HG03103 (cell line): ENCODE results near the gene PCBP3.

Source experiments
- ATAC-seq: cut with Tn5 transposase; IDR thresholded peaks from one replicate; pipeline ENCODE4 v1.9.1; 2021; ENCODE audit warnings: low read depth; ENCODE audit not compliant: unreplicated experiment

PCBP3 gene

DNA sequence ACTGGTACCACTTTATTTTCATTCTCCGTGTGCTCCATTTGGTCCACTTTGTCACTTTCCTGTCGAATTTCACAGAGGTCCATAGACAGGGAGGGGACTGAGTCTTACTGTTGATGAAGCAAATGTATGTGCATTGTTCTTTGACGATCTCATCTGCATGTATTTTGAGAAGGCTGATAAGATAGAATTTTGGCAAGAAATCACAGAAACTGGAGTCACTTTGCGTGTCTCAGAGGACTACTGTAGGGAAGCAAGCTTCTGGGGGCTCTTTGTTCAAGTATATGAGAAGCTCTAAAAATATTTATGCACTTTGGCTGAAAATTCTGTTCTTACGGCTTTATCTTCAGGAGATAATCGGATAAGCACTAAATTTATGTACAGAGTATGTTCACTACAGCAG lies 78.1 kb downstream of the PCBP3 start:
- ATAC-seq = no peak

DNA sequence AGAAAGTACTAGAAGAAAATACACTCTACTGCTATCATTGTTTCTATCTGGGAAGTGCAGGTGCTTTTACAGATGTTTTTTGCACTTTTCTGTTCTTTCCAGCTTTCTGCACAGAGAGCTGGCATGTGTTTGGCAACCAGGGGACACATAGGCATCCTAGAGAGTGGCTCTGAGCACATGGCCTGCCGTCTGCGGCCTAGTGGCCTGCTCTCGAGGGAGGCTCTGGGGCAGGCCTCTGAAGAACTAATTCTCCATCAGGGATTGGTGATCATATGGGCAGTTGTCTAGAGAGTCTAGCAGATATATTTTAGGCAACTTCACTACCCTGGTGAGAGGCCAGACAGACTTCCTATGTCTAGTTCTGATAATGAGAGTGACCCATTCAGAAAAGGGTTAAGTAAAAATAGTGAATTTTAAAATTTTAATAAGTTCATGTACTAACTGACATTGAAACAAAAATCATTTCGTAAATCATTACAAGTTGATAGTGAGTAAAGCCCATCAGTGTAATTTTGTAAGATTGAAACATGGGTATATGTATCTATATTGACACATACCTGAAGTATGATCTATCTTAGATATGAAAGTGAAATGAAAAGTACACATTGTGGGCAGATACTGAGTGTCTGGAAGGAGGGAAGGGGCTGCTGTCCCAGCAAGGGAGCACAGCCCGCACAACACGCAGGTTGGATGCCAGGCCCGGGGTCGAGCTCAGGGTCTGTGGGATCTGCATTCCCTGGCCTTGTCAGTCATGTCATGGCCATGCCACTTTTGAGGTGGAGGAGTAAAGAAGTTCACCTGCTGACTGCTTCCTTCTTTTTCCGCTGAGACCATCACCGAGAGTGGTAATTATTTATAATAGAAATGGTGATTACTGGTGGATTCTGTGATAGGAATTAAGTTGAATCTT lies 79.8 kb downstream of the PCBP3 start:
- no peak for ATAC-seq

DNA sequence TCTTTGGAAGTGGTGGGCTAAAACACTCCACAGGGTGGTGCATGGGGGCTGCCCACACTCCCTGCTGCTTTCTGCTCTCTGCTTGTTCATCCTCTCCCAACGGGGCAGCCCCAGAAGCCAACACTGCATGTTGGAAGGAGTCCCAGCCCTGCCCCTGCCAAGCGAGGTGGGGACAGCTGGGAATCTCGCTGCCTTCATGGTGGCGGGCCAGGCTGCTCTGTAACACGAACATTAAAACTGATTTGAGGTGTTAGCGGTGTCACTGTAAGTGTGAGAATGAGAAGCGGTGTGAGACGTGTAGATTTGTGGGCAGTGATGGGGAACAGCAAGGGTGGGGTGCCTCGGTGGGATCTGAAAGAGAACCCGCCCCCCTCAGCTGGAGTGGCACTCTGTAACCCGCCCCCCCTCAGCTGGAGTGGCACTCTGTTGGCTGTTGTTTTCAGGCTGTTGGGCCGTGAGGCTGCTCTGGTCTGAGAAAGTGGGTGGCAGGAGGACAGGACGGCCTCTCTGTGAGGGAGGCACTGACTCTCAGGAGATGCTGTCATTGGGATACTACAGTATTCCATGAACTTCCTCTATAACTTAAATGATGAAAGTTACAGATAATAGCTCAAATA lies 80.9 kb downstream of the PCBP3 start:
- ATAC-seq = no peak

DNA sequence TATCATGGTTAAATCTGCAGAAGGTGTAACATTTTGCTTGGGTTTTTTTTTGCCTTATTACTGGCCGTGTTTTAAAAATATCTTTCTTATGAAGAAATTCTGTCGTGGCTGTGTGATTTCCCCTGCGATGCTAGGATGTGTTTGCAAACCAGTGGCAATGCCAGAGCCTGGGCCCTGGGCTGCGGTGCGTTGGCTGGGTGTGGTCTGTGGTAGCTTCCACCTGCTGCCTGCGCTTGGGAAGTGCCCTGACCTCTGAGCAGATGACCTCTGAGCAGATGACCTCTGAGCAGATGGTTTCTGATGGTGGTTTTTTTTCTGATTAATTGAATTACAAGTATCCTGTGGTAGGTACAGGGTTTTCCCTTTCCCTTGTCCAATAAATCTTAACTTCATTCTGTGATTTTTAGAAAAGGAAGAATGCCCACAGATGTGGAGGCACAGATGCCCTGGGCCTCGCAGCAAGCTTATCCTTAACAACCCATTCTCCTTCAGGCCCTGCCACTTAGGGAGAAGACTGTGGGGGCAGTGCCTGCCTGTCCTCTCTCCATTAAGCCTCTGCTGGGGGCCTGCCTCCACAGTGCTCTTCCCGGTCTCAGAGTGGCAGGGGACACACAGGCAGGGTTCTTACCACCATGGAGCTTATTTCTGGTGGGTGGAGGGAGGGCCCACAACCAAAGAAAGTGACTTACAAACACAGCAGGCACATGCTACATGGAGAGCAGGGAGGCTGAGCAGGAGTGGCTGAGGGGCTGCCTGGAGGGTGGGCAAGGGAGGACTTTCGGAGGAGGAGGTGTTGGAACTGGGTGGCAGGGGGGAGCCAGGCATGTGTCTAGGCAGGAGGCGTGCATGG lies 81.7 kb downstream of the PCBP3 start:
- ATAC-seq = no peak

DNA sequence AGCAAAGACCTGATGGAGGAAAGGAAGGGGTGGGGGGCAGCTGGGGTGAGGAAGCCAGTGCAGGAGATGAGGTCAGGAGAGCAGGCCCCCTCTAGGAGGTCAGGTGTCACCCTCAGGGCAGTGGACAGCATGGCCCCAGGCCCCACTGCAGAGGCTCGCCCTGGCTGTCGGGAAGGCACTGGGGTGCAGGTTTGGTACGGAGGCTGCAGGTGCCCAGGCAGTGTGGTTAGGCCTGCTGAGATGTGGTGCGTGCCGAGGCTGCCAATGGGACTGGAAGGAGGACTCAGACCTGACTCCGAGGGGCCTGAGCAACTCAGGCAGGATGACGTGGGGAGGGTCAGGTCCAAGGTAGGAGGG lies 82.3 kb downstream of the PCBP3 start:
- ATAC-seq = no peak

- ATAC-seq = no peak
These were observed 82.9 kb downstream of the PCBP3 start for GRCh38 chr21:45726438-45726837.

- no peak for ATAC-seq
These were observed 83.9 kb downstream of the PCBP3 start for GRCh38 chr21:45727390-45727789.

DNA sequence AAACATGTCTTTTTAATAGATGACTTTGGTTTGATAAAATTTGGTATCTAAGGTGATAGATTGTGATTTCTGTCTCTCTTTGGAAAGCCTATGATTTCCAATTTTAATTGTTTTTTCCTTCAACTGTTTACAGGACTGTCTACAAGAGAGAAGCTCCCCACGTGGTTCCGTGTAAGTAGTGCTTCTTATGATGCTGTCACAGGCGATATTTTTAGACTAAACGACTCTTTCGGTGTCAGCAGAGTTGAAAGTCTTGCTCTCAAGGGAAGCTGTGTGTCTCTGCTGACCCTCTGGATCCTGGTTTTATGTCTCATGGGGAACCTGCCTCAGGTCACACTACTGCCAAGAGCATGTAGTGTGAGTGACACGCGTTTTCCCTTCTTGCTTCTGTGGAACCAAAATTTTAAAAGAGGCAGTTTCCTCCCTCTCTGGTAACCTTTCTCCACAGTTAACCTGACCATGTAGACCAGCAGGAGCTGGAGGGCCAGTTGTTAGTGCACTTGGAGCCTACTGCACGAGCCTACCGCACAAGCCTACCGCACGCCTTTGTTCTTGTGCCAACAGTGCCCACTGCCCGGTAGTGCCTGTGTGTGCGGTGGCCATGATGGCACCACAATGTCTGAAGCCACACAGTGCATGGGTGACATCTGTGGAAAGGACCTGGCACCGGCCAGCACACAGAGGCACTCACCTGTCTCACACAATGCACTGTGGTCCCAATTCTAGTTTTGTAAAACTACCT lies 91.9 kb downstream of the PCBP3 start:
- ATAC-seq = no peak

DNA sequence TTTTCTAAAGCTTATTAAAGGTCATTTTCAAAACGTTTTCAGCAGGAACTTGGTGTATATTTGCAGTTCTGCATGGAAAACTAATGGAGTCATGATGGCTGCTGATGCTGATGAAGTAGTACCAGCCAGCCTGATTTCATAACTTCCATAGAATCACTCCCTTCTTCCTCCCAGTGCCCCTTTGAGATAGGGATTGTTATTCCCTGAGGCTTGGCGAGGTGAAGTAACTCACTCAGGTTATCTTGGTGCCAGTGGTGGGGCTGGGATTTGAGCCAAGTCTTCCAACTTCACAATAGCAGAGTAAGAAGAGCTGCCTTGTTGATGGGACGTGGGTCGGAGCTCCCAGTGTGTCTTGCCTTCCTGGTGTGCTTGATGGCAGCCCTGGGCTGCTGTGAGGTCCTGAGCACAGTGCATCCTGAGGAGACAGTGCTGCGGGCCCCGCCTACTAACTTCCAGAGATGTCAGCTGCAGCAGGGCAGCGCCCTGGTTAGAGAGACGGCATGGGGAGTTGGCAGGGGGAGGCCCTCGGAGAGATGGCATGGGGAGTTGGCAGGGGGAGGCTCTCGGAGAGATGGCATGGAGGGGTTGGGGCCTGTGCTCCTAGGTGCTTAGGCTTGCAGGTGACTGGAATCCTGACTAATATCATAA lies 92.6 kb downstream of the PCBP3 start:
- no peak for ATAC-seq

- ATAC-seq = no peak
These were observed 93.4 kb downstream of the PCBP3 start for GRCh38 chr21:45736690-45737484.

DNA sequence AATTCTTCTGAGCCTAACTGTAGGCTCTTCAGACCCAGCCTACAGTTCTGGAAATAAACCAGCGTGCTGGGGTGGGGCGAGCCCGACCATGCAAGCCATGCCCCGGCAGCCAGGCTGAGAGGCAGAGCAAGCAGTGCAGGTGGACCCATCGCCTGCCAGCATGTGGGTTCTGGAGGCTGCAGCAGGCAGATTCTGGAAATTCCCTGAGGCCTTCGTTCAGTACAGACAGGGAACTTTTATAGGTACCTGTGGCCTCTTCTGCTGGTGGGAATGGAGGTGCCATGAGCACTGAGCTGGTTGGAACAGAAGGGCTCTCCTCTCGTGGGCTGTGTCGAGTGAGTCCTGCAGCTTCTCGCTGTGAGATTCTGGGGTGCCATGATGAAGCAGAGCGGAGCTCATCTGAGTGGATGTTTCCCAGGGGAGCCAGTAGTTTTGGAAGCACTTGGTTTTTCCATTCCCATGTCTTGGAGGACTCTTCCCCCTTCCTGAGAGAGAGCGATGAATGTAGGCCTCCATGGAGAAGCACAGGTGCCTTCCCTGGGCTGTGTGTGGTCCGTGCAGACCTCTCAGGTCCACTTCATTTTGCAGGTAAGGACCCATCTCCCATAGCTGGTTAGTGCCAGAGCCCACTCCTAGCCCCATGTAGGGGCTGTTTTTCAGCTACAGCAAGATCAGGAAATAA lies 94.1 kb downstream of the PCBP3 start:
- ATAC-seq = no peak

DNA sequence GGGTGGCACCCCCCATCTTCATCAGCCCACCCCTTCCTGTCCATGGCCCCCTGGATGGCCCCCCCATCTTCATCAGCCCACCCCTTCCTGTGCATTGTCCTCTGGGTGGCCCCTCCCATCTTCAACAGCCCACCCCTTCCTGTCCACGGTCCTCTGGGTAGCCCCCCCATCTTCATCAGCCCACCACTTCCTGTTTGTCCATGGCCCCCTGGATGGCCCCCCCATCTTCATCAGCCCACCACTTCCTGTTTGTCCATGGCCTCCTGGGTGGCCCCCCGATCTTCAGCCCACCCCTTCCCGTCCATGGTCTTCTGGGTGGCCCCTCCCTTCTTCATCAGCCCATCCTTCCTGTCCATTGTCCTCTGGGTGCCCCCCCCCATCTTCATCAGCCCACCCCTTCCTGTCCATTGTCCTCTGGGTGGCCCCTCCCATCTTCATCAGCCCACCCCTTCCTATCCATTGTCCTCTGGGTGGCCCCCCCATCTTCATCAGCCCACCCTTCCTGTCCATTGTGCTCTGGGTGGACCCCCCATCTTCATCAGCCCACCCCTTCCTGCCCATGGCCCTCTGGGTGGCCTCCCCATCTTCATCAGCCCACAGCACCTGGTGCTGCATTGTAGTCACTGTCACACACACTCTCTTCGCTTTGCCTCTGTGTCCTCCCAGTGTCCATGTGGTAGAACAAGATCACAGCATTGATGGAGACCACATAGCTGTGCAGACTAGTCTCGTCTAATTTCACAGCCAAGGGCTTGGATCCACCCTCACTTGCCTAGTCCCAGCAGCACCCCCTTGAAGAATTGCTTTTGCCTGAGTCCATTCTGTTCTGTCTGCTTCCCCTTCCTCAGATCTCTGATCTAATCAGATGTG lies 95.9 kb downstream of the PCBP3 start:
- no peak for ATAC-seq

DNA sequence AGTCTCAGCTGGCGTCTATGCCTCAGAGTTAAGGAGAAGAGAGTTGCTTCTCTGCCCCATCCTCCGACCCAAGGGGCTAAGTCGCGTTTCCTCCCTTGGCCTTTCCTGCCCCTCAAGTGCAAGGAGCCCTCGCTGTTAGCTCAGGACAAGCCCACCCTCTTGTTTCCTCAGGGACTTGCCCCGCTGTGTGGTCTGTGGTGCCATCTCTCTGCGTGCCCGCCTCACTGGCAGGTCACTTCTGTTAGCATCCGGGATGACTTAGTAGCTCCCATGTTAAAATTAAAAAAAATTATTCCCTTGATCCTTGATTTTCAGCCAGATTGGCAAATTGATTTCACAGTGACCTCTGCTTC lies 96.5 kb downstream of the PCBP3 start:
- ATAC-seq = no peak

- no peak for ATAC-seq
These were observed 97.2 kb downstream of the PCBP3 start for GRCh38 chr21:45740491-45741357.

DNA sequence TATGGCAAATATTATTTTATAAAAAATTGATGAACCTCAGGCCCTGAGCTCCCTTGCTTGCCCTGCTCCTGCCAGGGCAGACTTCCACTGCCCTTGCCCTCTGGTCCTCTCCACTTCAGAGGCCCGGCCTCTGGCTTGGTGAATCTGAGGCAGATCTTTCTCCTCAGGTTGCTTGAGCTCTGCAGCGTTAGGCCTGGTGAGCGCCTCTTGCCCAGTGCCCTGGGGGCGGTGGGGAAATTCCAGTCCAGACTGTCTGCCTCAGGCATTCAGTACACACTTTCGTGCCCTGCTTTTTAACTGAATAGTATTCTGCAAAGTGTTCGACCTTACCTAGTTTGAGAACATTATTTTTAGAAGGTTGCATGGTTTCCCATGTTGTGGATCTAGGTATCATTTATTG lies 98.2 kb downstream of the PCBP3 start:
- no peak for ATAC-seq

DNA sequence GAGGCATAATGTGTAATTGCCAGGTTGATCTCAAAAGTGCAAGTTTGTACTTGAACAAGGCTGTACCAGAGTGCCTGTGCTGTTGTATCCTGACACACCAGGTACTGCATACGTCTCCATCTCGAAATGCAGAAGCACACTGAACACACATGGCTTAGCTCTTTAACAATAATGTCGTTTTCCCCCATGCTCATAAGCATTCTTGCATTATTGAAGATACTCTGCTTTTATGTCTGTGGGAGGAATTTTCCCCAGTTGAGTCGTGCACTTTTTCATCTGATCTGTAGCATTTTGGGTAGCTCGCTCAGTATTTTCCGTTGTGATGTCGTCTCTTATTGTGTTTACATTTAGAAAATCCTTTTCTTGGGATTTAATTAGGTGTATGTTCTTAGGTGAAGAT lies 98.7 kb downstream of the PCBP3 start:
- no peak for ATAC-seq

GRCh38 chr21:45745256-45745655 lies 101.7 kb downstream of the PCBP3 start:
- ATAC-seq = no peak
